ENCODE measurements around the gene CHST3.
"Not testable (repeated sequence)": the region's sequence is repeated elsewhere in the genome, so short reads cannot be mapped to it uniquely, and the experiment has no call there.

CHST3 gene, protein sequence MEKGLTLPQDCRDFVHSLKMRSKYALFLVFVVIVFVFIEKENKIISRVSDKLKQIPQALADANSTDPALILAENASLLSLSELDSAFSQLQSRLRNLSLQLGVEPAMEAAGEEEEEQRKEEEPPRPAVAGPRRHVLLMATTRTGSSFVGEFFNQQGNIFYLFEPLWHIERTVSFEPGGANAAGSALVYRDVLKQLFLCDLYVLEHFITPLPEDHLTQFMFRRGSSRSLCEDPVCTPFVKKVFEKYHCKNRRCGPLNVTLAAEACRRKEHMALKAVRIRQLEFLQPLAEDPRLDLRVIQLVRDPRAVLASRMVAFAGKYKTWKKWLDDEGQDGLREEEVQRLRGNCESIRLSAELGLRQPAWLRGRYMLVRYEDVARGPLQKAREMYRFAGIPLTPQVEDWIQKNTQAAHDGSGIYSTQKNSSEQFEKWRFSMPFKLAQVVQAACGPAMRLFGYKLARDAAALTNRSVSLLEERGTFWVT

DNA sequence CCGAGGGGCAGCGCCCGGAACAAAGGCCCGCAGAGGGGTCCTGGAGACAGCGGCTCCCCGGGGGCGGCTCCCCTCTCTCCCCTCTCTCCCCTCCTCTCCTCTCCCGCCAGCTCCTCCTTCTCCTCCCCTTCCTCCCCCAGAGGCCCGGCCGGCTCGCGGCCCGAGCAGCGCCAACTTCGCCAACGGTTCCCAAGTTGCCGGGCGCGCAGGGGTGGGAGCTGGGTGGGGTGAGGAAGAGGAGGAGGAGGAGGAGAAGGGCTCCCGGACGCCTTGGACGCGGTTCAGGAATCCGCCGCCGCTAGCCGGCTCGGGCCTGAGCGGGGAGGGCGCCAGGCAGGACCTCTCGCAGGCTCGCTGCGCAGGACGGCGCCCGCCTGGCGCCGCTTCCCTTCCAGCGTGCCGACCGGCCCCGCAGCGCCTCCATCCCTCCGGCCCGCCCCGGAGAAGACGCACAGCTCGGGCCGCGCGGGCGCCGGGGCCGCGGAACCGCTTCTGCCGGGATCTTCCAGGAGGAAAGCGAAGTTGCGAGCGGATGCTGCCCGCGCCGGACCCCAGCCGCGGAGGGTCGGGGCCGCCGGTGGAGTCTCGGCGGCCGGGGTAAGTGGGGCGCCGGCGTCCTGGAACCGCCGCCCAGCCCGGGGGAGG lies at the start of gene CHST3:
CHST3 (plus strand) TSS at position 298 of the 645 bp plus-strand sequence. CDS start 41,448 bp downstream, outside the sequence.
- peak within 1 kb of the TSS; percentile 82 for H3K4me3 ChIP-seq (ENCODE audit: control insufficient read depth, low read depth, low read length)
- peak; percentile 43 for DNase-seq (ENCODE audit: low read depth)
- TF ChIP-seq, protein P1, sequence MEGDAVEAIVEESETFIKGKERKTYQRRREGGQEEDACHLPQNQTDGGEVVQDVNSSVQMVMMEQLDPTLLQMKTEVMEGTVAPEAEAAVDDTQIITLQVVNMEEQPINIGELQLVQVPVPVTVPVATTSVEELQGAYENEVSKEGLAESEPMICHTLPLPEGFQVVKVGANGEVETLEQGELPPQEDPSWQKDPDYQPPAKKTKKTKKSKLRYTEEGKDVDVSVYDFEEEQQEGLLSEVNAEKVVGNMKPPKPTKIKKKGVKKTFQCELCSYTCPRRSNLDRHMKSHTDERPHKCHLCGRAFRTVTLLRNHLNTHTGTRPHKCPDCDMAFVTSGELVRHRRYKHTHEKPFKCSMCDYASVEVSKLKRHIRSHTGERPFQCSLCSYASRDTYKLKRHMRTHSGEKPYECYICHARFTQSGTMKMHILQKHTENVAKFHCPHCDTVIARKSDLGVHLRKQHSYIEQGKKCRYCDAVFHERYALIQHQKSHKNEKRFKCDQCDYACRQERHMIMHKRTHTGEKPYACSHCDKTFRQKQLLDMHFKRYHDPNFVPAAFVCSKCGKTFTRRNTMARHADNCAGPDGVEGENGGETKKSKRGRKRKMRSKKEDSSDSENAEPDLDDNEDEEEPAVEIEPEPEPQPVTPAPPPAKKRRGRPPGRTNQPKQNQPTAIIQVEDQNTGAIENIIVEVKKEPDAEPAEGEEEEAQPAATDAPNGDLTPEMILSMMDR (conservative IDR thresholded peaks at IDR 0.05; ENCODE audit: control insufficient read depth, insufficient read depth, low read depth, low read length) = no peak

DNA sequence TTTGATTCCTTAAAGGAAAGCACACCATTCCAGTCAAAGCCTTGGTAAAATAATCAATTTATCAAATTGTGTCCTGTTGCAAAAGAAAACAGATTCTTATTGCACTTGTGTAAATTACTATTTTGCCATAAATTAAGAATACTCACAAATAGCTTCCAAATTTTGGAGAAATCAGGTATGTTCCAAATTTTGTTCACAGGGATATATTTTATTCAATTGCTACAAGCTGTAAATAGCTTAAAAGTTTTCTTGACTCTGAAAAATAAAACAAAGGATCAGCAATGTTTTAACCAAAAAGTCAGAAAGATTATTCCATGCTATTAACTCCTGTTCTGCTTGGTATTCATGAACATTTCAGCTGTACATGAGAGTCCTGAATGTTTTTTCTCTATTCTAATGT lies 47.4 kb upstream of the CHST3 start:
- TF ChIP-seq, protein P1 (conservative IDR thresholded peaks at IDR 0.05; ENCODE audit: control insufficient read depth, insufficient read depth, low read depth, low read length) = no peak
- no peak for DNase-seq (ENCODE audit: low read depth)
- no peak overlapping the region for H3K4me3 ChIP-seq (ENCODE audit: control insufficient read depth, low read depth, low read length)

DNA sequence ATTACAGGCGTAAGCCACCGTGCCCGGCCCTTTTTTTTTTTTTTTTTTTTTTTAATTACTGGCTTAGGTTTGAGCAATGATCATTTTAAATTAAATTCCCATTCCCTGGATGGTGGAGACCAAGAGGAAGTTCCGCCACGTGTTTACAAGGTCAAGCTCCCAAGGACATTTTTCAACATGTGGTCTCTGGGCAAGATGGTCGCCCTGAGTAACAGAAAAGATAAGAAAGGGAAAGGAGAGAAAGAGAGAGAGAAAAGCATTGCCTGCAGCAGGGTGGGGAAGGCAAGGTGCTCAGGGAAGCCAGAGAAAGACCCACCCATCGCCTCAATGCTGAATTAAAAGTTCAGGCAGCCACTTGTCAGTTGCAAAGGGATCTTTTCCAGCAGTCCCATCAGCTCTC lies 45.2 kb upstream of the CHST3 start:
- TF ChIP-seq, protein P1 (conservative IDR thresholded peaks at IDR 0.05; ENCODE audit: control insufficient read depth, insufficient read depth, low read depth, low read length) = no peak
- H3K4me3 ChIP-seq (ENCODE audit: control insufficient read depth, low read depth, low read length) = no peak overlapping the region
- DNase-seq (ENCODE audit: low read depth) = no peak

DNA sequence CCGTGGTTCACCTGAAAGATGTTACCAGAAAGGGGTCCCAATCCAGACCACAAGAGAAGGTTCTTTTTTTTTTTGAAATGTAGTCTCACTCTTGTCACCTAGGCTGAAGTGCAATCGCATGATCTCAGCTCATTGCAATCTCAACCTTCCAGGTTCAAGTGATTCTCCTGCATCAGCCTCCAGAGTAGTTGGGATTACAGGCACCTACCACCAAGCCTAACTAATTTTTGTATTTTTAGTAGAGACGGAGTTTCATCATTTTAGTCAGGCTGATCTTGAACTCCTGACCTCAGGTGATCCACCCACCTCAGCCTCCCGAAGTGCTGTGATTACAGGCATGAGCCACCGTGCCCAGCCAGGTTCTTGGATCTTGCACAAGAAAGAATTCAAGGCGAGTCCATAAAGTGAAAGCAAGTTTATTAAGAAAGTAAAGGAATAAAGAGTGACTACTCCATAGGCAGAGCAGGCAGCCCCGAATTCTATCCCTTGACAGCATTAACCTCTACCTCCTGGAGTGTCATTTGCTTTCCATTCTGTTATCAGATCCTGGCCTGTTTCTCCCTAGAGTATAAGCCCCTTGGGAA lies 44.1 kb upstream of the CHST3 start:
- DNase-seq (ENCODE audit: low read depth) = not testable (repeated sequence)

DNA sequence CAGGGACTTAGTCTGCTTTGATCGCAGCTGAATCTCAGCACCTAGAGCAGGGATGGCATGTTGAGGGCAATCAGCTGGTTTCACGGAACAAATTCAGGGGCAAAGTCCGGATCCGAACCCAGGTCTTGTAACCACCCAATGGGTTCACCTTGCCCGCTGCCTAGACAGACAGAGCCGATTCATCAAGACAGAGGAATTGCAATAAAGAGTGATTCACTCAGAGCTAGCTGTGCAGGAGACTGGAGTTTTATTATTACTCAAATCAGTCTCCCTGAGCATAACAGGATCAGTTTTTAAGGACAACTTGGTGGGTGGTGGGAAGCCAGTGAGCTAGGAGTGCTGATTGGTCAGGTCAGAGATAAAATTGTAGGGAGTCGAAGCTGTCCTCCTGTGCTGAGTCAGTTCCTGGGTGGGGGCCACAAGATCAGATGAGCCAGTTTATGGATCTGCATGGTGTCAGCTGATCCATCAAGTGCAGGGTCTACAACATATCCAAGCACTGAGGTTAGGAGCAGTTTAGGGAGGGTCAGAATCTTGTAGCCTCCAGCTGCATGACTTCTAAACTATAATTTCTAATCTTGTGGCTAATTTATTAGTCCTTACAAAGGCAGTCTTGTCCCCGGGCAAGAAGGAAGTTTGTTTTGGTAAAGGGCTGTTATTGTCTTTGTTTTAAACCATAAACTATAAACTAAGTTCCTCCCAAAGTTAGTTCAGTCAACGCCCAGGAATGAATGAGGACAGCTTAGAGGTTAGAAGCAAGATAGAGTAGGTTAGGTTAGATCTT lies 43.5 kb upstream of the CHST3 start:
- no peak overlapping the region for H3K4me3 ChIP-seq (ENCODE audit: control insufficient read depth, low read depth, low read length)
- peak; percentile 37 for DNase-seq (ENCODE audit: low read depth)
- TF ChIP-seq, protein P1 (conservative IDR thresholded peaks at IDR 0.05; ENCODE audit: control insufficient read depth, insufficient read depth, low read depth, low read length) = no peak

More for the DNA sequence above, 44.1 kb upstream of the CHST3 start:
- not testable (repeated sequence) for H3K4me3 ChIP-seq (ENCODE audit: control insufficient read depth, low read depth, low read length)

DNA sequence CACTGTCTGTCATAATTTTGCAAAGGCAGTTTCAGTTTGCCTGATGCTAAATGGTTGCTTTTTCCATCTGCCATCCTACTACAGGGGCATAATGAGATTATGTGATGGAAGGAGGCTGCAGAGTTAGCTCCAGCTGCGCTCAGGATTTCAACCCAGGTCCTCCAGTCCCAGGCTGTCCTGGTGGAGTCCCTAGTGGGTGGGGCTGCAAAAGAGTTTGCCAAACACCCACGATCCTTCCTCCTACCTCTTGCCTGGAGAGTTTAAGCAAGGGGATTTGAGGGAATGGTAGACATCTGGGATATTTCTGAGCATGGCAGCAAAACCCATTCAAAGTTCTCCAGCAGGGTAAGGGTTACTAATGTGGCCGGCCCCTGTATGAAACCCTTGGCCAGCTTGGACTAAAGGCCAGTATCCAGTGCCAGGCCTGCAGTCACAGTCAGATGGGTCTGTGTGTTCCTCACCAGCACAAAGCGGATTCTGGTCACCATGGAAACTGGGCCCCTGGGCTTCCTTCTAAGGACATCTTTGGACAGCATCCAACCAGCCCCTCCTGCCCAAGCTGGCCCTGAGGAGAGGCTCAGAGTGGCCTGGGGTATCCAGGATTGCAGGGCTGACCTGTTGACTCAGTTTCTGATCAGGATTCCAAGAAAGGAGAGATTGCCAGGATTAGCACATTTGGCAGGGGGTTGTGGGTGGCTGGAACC lies 42.7 kb upstream of the CHST3 start:
- no peak overlapping the region for H3K4me3 ChIP-seq (ENCODE audit: control insufficient read depth, low read depth, low read length)
- TF ChIP-seq, protein P1 (conservative IDR thresholded peaks at IDR 0.05; ENCODE audit: control insufficient read depth, insufficient read depth, low read depth, low read length) = no peak
- peak; percentile 44 for DNase-seq (ENCODE audit: low read depth)
